HG02763 (cell line): ENCODE measurements around the gene PKD1.

ENCODE experiments used
- ATAC-seq: cut with Tn5 transposase; IDR thresholded peaks from one replicate; pipeline ENCODE4 v1.9.1; 2021; ENCODE audit warnings: mild to moderate bottlenecking, moderate library complexity; ENCODE audit not compliant: unreplicated experiment

The PKD1 gene

DNA sequence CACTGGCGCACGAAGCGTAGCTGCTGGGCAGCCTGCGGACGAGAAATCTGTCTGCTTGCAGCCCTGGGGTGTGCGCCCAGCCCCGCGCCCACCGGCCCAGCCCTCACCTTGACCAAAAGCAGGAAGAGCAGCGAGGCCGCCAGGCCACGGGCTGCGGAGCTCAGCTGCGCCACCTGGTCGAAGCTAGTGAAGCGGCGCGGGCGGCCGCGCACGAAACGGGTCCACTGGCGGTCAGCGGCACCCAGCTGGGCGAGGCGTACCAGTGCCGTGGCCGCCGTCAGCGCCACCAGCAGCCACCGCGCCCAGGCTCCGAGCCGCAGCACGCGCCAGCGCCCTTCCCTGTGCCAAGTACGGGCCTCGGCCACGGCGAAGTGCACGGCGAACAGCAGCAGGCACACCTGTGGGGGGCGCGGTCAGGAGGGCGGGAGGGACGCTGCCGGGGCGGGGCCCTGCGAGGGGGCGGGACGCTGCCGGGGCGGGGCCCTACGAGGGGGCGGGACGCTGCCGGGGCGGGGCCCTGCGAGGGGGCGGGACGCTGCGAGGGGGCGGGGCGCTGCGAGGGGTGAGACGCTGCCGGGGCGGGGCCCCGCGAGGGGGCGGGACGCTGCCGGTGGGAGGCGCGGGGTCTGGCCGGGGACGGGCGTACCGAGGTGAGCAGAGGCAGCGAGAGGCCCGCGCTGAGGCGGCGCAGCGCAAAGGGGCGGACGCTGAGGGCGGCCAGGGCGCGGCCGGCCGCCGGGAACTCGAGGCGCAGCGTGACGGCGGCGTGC is 44.7 kb downstream of the PKD1 start:
- ATAC-seq, result no peak

DNA sequence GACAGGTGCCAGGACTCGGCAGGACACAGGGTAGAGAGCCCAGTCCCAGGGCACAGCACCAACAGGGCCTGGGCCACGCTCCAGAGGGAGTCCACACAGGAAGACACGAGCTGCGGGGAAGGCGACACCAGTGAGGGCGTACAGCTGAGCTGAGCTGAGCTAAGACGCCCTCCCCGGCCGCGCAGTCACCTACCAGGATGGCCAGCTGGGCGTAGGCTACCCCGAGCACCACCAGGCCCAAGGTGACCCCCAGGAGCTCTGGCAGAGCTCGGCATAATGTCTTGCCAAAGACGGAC is 45.3 kb downstream of the PKD1 start:
- ATAC-seq, result no peak

DNA sequence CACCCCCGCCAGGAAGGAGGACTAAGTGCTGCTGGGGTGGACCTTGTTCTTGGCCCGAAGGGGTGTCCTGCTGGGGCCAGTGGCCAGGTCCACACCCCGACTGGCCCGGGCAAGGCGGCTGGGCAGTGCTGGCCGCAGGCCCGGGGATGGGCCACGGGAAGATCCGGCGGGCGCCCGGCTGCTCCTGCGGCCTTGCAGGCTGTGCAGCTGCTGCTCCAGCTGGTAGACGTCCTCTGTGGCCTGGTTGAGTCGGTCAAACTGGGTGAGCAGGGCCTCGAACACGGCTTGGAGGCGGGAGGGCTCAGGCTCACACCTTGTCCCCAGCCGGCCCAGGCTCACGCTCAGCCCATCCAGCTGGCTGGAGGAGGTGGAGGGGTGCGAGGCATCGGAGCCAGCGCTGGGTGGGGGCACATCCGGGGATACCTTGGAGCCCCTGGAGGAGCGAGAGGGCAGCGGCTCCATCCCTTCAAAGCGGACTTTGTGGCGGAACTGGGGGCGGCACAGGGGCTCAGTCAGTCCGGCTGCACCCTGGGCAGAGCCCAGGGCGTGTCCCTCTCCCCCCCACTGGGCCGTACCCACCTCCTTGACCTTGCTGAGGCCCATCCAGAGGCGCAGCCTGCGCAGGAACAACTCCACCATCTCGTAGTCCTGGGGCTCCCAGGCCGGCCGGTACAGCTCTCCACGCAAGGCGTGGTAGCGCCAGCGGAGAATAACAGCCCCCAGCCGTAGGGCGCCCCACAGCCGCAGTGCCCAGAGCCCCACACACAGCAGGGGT is 45.8 kb downstream of the PKD1 start:
- ATAC-seq, result no peak

DNA sequence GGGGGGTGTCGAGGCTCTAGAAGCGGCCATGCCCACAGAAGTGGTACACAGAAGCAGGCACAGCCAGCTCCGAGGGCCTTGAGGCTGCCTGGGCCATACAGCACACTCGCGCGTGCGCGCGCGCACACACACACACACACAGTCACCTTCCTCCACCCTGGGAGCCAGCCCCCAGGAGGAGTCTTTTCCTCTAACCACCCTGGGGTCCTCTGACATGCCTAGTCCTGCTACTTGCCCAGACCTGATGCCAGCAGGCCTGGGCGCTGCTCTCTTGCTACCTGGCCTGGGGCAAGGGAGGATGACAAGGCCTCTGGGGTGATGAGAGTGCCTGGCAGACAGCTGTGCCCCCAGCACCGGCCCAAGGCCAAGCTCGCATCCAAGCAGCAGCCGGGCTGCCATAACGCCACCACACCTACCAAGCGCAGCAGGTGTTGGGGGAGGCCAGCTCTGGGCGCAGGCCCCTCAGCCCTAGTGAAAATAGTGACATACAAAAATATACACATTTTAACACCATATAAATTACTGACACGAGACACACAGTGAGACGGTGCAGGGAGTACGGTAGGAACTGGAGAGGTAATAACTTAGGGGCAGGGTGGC is 46.8 kb downstream of the PKD1 start:
- ATAC-seq, result no peak

DNA sequence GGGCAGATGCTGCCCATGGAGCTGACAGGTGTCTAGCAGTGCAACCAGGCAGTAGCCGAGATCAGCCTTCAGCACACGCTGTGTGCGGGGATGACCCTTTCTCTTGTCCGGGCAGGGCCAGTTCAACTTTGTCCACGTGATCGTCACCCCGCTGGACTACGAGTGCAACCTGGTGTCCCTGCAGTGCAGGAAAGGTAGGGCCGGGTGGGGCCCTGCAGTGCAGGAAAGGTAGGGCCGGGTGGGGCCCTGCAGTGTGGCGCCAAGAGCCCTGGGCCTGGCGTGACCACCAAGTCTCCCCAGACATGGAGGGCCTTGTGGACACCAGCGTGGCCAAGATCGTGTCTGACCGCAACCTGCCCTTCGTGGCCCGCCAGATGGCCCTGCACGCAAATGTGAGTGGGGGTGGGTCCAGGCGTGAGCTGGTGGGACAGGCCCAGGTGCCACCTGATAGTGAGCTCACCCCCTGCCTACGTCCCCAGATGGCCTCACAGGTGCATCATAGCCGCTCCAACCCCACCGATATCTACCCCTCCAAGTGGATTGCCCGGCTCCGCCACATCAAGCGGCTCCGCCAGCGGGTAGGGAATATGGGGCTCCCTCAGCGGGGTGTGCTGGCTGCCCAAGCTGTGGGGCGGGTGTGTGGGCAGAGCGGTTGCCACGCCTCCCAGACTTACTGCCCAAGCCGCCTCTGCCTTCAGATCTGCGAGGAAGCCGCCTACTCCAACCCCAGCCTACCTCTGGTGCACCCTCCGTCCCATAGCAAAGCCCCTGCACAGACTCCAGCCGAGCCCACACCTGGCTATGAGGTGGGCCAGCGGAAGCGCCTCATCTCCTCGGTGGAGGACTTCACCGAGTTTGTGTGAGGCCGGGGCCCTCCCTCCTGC is 47.7 kb downstream of the PKD1 start:
- ATAC-seq, result no peak

DNA sequence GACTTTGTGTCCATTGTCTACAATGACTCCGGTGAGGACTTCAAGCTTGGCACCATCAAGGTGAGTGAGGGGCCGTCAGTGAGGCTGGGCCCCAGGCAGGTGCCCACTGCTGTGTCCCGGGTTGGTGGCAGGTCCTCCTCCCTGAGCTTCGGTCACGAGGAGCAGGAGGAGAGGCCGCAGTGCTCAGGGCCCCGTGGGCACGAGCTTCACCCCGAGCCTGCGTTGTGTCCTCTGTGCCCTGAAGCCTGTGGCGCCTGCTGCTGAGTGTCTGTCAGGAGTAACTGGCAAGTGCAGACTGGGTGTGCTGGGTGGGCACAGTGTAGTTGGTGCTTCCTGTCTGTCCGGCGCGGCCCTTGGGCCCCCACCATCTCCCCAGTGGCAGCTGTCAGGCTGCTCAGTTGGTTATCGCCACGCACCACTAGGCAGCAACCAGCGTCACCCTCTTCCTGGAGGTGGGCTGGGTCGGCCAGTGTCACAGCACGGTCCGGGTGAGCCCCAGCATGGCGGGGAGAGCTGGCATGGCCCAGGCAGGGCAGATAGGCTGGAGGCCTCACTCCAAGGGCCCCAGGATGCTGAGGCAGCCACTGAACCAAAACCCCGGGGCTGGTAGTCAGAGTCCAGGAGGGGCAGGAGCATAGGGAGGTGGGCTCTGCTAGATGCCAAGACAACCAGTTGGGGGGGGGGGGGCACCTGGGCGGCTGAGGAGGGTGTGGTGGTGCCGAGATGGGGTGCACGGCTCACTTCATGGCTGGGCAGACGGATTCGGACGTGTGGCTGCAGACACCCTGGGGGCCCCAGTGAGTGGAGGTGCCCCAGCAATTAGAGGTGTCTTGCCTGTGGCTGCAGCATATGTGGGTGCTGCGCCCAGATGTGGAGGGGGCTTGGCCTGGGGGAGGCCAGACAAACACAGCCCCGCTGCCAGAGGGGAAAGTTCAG is 48.6 kb downstream of the PKD1 start:
- no peak for ATAC-seq

DNA sequence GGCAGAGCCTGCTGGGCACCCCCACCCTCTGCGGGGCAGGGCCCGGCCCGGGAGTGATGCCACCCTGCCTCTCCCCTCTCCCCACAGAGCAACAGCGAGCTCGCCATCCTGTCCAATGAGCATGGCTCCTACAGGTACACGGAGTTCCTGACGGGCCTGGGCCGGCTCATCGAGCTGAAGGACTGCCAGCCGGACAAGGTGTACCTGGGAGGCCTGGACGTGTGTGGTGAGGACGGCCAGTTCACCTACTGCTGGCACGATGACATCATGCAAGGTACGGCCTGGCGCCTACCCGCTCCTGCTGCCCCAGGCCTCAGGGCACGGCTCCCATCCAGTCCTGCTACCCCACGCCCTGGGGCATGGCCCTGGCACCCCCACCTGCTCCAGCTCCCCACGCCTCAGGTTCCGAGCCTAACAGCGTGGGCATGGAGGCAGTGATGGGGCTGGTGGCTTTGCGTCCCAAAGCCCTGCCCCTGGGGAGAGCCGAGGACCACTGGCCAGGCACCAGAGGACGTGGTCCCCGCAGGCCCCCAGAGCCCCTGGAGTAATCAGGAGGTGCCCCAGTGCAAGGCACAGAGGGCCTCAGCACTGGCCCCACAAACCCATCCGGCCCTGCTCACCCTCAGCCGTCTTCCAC is 49.5 kb downstream of the PKD1 start:
- no peak for ATAC-seq

DNA sequence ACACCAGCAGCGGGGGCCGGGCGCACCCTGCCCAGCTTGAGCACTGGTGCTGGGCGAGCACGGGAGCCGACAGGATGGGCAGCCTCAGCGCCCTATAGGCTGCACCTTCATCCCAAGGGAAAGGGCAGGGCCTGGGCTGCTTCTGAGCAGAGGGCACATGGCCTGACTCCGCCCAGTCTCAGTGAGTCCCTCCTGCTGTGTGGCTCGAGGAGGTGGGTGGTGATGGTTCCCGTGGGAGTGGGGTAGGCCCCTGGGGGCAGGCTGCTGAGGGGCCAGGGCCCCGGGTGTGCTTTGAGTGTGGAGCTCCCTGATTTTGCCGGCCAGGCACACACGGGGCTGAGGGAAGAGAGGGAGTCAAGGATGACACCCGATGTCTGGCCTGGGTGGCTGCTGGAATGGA is 50.0 kb downstream of the PKD1 start:
- no peak for ATAC-seq

DNA sequence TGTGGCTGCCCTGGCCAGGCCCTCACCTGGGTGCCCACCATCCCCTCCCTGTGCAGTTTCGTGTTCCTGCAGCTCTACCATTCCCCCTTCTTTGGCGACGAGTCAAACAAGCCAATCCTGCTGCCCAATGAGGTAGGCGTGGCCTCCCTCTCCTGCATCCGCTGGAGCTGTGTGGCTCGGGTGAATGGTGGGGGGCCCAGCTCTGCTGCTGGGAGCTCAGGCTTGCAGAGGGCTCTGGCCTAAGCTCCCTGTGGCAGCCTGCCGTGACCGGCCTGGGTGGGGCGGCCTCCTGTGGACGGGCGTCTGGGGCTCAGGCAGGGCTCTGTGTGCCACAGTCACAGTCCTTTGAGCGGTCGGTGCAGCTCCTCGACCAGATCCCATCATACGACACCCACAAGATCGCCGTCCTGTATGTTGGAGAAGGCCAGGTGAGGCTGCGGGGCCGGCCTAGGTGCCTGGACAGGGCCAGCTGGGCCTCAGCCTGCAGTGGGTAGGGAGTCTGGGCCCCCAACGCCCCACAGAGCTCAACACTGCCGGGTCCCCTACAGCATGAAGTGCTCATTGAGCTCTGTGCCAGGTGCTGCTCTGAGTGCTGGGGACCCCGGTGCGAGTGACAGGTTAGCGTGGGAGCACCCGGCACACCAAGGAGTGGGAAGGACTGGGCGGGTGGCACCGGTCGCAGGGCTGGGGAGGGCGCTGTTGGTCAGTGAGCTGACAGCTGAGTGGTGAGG is 50.6 kb downstream of the PKD1 start:
- no peak for ATAC-seq

DNA sequence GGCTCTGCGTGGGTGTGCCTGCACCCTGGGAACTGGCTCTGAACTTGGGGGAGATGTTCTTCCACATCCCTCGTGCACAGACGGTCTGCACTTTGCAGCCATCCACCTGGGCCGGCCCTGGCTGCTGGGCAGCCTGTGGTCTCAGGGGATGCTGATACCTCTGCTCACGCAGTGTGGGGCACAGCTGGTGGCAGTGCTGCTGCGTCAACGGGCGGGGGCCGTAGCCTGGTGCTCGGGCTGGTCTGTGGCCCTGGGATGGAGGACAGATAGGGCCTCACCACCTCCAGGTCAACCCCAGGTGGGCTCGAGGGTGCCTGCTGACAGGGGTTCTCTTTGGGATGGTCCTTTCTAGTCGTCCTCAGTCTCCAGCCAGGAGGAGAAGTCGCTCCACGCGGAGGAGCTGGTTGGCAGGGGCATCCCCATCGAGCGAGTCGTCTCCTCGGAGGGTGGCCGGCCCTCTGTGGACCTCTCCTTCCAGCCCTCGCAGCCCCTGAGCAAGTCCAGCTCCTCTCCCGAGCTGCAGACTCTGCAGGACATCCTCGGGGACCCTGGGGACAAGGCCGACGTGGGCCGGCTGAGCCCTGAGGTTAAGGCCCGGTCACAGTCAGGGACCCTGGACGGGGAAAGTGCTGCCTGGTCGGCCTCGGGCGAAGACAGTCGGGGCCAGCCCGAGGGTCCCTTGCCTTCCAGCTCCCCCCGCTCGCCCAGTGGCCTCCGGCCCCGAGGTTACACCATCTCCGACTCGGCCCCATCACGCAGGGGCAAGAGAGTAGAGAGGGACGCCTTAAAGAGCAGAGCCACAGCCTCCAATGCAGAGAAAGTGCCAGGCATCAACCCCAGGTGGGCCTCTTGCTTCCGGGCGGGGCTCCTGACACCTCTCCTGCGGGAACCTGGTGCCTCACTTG is 51.6 kb downstream of the PKD1 start:
- no peak for ATAC-seq

DNA sequence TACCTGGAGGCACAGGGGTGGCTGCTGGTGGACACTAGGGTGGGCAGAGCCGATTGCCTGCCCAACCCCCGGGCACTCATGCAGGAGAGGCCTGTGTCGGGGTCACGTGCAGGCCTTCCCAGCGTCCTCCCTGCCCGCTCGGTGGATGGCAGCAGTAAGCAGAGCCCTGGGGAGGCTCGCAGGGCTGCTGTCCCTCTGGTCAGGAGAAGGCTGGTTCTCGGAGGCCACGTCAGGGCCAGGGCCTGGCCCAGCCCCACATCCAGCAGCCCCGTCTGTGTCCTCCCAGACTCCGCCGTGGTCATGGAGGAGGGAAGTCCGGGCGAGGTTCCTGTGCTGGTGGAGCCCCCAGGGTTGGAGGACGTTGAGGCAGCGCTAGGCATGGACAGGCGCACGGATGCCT is 52.3 kb downstream of the PKD1 start:
- ATAC-seq, result no peak

DNA sequence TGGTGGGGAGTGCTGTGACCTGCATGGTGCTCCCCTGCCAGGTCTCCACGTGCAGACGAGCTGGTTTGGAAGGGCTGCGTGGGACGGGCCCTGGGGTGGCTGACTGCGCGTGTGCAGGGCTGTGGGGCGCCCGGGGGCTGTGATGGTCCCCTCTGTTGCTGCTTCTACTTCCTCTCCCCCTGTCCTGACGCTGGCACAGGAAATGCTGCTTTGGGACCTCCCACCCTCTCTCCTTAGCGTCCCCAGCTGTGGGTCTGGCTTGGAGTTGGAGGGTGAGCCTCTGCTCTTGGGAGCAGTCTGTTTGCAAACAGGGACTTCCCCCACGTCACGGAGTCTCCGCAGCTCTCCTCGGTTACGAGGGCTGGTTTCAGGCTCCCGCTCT is 52.7 kb downstream of the PKD1 start:
- no peak for ATAC-seq

DNA sequence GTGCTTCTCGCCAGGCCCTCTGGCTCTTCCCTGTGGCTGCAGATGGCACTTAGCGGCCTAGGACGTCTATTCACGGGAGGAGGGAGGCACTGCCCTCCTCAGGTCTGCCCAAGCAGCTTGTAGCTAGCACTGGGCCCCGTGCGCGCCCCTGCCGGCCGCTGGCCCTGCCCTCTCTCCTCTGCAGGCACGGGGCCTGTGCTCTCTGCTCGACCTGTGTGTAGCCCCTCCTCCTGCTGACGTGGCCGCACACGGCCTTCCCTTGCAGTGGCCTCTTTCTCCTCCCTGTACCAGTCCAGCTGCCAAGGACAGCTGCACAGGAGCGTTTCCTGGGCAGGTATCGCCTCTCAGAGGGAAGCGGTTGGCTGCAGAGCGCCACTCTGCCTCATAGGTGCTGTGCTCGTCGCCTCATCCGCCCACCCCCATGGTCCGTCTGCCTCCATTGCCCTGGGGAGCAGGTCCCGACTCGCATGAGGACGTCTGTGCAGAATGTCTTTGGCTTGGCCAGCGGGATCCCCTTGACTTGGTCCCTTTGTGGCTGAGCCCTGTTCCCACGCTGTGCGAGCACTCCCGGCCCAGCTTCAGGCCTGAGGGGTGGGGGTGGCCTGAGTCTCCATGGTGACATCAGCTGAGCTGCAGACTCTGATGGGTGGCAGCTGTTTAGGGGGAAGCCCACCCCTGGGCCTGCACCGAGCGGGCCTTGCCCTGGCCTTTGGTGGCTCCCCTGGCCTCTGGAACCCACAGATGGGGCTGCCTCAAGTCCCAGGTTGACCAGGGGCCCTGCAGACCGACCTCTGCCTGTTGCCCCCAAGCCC is 53.3 kb downstream of the PKD1 start:
- ATAC-seq, result no peak

DNA sequence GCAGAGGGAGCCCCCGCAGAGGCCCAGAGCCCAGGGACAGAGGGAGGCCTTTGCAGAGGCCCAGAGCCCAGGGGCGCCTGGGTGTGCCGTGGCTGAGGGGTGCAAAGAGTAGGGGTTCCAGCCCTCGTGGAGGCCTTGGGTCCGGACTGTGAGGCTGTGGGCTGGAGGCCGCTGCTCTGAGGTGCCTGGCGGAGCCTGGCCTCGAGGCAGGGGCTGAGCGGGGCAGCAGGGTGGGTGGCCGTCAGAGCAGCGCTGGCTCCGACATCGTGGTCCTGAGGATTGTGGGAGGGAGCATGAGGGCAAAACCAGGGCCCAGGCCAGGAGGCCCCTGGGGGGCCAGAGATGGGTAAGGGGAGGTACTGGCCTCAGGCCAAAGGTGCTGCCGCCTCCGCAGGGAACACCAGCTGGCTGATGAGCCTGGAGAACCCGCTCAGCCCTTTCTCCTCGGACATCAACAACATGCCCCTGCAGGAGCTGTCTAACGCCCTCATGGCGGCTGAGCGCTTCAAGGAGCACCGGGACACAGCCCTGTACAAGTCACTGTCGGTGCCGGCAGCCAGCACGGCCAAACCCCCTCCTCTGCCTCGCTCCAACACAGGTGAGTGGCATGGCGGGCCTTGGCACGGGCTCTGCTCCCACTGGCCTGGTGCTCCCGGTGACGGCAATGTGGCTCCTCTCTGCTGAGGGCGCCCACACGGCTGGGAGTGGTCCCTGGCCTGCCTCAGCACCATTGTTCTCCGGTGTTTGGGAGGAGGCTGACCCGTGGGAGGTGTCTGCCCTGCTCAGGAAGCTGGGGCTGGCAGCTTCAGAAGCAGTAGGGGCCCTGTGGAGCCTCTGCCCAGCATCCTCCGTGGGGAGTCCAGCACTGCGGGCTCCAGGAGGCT is 54.3 kb downstream of the PKD1 start:
- no peak for ATAC-seq

DNA sequence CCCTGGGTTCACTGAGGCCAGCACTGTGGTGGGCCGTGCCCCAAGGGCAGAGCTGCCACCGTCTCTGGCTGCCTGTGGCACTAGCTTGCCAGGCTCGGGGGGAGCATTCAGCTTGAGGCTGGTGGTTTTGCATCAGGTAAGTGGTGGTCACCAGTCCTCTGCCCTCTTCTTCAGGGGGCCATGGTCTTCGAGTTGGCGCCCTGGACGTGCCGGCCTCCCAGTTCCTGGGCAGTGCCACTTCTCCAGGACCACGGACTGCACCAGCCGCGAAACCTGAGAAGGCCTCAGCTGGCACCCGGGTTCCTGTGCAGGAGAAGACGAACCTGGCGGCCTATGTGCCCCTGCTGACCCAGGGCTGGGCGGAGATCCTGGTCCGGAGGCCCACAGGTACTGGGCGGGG is 55.7 kb downstream of the PKD1 start:
- ATAC-seq, result no peak

DNA sequence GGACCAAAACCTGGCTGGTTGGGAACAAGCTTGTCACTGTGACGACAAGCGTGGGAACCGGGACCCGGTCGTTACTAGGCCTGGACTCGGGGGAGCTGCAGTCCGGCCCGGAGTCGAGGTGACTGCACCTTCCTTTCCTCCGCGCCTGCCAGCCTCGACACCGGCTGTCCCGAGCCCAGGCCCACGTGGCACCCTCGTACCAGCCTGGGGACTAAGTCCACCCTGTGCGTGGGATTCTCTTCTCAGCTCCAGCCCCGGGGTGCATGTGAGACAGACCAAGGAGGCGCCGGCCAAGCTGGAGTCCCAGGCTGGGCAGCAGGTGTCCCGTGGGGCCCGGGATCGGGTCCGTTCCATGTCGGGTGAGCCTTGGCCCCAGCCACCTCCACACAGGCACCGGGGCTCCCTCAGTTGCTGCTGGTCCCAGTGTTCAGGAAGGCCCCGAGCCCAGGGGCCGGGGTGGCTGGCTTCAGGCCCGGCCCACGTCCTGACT is 56.3 kb downstream of the PKD1 start:
- ATAC-seq, result no peak
